NT2/D1 (cell line): ENCODE data around the gene MUC2.

Experiments
- SUZ12 ChIP-seq: IDR thresholded peaks from 2 replicates; pipeline ENCODE4 v1.6.1; 2011; ENCODE audit not compliant: insufficient read length, insufficient read depth; ENCODE audit errors: extremely low read depth
- YY1 ChIP-seq: IDR thresholded peaks from 2 replicates; pipeline ENCODE4 v1.6.1; 2011; ENCODE audit not compliant: insufficient read length, insufficient read depth
- ZNF274 ChIP-seq: IDR thresholded peaks from 2 replicates; pipeline ENCODE4 v1.6.1; 2011; ENCODE audit warnings: mild to moderate bottlenecking, low read depth, low read length

DNA sequence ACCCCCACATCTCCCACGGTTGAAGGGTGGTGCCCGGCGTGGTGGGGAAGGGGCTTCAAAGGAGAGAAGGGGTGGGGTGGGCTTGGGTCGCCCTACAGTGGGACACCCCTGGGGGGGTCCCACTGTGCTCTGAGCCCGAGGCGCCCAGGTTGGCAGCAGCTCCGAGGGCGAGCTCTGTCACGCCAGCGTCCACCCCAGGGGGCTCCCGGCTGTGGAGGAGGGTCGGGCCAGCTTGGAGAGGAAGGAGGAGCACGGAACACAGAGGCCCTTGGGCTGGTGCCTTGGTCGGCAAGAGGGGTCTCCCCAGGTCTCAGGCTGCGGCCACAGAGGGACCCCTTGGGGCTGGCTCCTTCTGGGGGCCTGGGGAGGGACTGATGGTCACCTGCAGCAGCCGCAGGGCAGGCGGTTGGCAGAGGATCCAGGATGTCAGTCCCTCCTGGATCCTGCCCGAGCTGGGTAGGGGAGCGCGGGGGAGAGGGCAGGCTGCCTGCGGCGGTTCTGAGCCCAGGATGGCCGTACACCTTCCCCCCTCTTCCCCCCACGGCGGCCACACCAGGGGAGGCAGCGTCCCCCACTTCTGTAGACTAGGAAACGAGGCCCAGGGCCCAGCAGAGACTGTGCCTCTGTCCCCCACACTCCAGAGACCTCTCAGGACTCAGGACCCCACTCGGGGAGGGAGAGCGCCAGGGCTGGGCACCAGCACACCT lies 38.9 kb upstream of the MUC2 start:
- TF ChIP-seq SUZ12, result no peak
- no peak for TF ChIP-seq YY1
- no peak for TF ChIP-seq ZNF274
